K562 (cell line): ENCODE data around the gene MICU1. TPM values are rescaled to one million over a fixed set of nuclear protein-coding genes. Genes with fewer than 3 reads are reported as not detected.

ENCODE experiments used
- ESRRA ChIP-seq: fragments of 450-650 bp; IDR thresholded peaks from 2 replicates; pipeline ENCODE4 v1.6.1; 2014; ENCODE audit warnings: low read depth, mild to moderate bottlenecking, moderate library complexity, borderline replicate concordance
- GATA2 ChIP-seq: sonication (generic); formaldehyde crosslinking; IDR thresholded peaks from 2 replicates; pipeline ENCODE4 v1.4.0; 2020; ENCODE audit warnings: mild to moderate bottlenecking, missing genetic modification reagents
- MYNN ChIP-seq, 2 experiments: sonication (generic); formaldehyde crosslinking in 1 of 2; IDR thresholded peaks; 2 replicates each; pipeline versions ENCODE4 v1.5.0 to v1.6.1; 2016 to 2020; ENCODE audit warnings: antibody characterized with exemption in 1 of 2, missing genetic modification reagents in 1 of 2
- NR1H2 ChIP-seq: sonication (generic); formaldehyde crosslinking; IDR thresholded peaks from 2 replicates; pipeline ENCODE4 v1.4.0; 2020; ENCODE audit warnings: mild to moderate bottlenecking, missing genetic modification reagents
- POU5F1 ChIP-seq: fragments of 150-350 bp; IDR thresholded peaks from 2 replicates; pipeline ENCODE4 v1.6.1; 2014; ENCODE audit warnings: borderline replicate concordance, low read length, low read depth, mild to moderate bottlenecking; ENCODE audit not compliant: partially characterized antibody
- PYGO2 ChIP-seq: fragments of 450-650 bp; IDR thresholded peaks from 2 replicates; pipeline ENCODE4 v1.6.1; 2016; ENCODE audit warnings: mild to moderate bottlenecking, missing genetic modification characterization, moderate library complexity, missing compliant biosample characterization
- SMAD1 ChIP-seq: fragments of 150-350 bp; IDR thresholded peaks from 2 replicates; pipeline ENCODE4 v1.6.1; 2014; ENCODE audit warnings: low read length, low read depth; ENCODE audit not compliant: partially characterized antibody
- SRSF3 ChIP-seq: fragments of 200-400 bp; formaldehyde crosslinking; IDR thresholded peaks from 2 replicates; pipeline ENCODE4 v1.6.1; 2016; ENCODE audit warnings: mild to moderate bottlenecking, low read length, moderate library complexity; ENCODE audit not compliant: insufficient read depth
- WHSC1 ChIP-seq: IDR thresholded peaks from one replicate; pipeline ENCODE4 v1.6.1; 2012; ENCODE audit warnings: low read length, control low read depth, inconsistent platforms
- ZFPM2 ChIP-seq: fragments of 250-450 bp; sonication (Bioruptor Pico); IDR thresholded peaks from 2 replicates; pipeline ENCODE4 v1.5.1; 2022; ENCODE audit warnings: mild to moderate bottlenecking
- ZNF586 ChIP-seq: fragments of 450-650 bp; formaldehyde crosslinking; conservative IDR thresholded peaks from 2 replicates; pipeline ENCODE4 v1.4.0; 2020; ENCODE audit warnings: mild to moderate bottlenecking, moderate library complexity
- polyA plus RNA-seq, 8 experiments: library from polyadenylated mRNA; depleted of rRNA in 4 of 8; stranded (reverse) in 5 of 8; unstranded in 3 of 8; fragments of >200 nt; fragmentation: Nextera tagmentation in 2 of 8; fragmentation: Illumina TruSeq in 1 of 8; extraction: Ambion mirVana in 2 of 8; extraction: Trizol in 1 of 8; gene quantifications; 2 replicates each; pipeline versions ENCODE4 v1.2.1 to v1.2.3, GENCODE V29; 2011 to 2014; ENCODE audit warnings: inconsistent platforms in 1 of 8, missing spikeins in 1 of 8
- total RNA-seq, 7 experiments: library from RNA; depleted of rRNA in 6 of 7; stranded (reverse); fragments of >200 nt in 6 of 7; fragmentation: Illumina TruSeq in 2 of 7; extraction: Trizol in 2 of 7; gene quantifications; 2 replicates each; pipeline versions ENCODE4 v1.2.1 to v1.2.3, GENCODE V29; 2011 to 2021; ENCODE audit warnings: low replicate concordance in 1 of 7
- TF ChIP-seq, protein P1 (sequence below), 2 experiments: fragments of 450-650 bp; IDR thresholded peaks; 2 replicates each; pipeline ENCODE4 v1.6.1; 2016; ENCODE audit warnings: mild to moderate bottlenecking in 2 of 2, borderline replicate concordance in 1 of 2, low read depth in 1 of 2, moderate library complexity in 1 of 2
- TF ChIP-seq, protein P2 (sequence below): IDR thresholded peaks from 2 replicates; pipeline ENCODE4 v1.6.1; 2011; ENCODE audit warnings: borderline replicate concordance, low read depth, mild to moderate bottlenecking, moderate library complexity, low read length; ENCODE audit not compliant: insufficient read depth, poor library complexity, severe bottlenecking
- TF ChIP-seq, protein P3 (sequence below): IDR thresholded peaks from 2 replicates; pipeline ENCODE4 v1.6.1; 2012; ENCODE audit warnings: low read depth, low read length, improper control_type of control experiment, borderline replicate concordance

The MICU1 gene
- total and polyA plus RNA-seq, 9 of the 15 experiments (the other 6 are each of a cell fraction or from before 2014, with no cell fraction given), result 29.3 to 76.8 (median 48.4) TPM

DNA sequence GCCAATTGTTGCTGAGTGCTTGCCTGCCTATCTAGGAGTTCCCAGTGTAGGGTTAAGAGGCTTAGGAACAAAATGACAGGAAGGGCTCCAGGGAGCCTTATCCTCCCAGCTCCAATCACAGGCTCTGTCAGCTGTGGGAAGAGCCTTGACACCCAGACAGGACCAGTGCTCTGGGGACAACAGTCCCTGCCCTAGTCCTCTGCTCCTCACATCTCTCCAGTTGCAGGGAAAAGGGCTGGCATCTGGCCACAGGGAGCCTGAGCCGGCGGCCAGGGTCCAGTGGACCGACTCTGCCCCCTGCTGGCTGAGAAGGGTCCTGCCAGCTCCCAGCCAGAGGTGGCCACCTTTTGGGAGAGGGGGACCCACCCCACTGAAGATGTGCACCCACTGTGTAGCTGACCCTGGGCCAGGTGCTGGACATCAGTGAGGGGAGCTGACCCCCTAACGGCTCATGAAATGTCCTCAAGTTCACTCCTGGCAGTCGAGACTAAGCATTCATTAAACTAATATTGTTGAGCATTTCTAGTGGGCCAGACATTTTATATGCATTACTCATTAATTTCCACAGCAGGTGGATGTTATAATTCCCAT is 288.7 kb downstream of the MICU1 start (continued):
- TF ChIP-seq, protein P1, sequence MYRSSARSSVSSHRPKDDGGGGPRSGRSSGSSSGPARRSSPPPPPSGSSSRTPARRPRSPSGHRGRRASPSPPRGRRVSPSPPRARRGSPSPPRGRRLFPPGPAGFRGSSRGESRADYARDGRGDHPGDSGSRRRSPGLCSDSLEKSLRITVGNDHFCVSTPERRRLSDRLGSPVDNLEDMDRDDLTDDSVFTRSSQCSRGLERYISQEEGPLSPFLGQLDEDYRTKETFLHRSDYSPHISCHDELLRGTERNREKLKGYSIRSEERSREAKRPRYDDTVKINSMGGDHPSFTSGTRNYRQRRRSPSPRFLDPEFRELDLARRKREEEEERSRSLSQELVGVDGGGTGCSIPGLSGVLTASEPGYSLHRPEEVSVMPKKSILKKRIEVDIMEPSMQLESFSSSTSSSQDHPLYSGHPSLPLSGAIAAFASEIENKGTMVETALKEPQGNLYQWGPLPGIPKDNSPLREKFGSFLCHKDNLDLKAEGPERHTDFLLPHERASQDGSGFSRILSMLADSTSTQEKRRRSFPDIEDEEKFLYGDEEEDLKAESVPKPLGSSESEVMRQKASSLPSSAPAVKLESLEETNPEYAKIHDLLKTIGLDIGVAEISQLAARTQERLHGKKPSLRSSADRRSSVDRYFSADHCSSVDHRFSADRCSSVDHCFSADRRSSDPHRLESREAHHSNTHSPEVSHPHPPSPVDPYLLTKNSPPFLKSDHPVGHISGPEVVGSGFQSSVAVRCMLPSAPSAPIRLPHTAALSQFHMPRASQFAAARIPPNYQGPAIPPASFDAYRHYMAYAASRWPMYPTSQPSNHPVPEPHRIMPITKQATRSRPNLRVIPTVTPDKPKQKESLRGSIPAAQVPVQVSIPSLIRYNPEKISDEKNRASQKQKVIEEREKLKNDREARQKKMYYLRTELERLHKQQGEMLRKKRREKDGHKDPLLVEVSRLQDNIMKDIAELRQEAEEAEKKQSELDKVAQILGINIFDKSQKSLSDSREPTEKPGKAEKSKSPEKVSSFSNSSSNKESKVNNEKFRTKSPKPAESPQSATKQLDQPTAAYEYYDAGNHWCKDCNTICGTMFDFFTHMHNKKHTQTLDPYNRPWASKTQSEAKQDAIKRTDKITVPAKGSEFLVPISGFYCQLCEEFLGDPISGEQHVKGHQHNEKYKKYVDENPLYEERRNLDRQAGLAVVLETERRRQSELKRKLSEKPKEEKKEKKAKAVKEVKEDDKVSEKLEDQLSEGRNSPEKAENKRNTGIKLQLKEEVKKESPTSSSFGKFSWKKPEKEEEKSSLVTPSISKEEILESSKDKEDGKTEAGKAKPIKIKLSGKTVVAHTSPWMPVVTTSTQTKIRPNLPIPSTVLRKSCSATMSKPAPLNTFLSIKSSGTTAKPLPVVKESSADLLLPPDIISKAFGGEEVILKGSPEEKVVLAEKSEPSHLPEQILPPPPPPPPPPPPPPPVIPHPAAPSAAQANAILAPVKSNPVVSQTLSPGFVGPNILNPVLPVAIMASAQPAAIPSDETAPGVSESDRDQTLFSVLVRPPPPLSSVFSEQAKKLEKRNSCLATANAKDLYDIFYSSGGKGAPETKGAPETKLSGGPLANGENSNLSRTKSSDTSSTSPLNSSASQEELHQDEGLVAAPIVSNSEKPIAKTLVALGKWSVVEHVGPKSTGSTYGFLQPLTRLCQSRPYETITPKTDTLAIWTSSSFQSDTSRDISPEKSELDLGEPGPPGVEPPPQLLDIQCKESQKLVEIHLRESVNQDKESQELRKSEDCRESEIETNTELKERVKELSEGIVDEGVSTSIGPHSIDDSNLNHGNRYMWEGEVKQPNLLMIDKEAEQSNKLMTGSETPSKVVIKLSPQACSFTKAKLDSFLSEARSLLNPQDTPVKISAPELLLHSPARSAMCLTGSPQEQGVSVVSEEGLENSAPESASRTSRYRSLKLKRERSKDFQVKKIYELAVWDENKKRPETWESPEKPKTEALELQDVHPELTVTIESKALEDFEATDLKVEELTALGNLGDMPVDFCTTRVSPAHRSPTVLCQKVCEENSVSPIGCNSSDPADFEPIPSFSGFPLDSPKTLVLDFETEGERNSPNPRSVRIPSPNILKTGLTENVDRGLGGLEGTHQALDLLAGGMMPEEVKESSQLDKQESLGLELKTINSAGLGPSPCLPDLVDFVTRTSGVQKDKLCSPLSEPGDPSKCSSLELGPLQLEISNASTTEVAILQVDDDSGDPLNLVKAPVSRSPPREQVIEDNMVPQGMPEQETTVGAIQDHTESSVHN (IDR thresholded peaks at IDR 0.05; ENCODE audit: borderline replicate concordance in 1 of 2, low read depth in 1 of 2), result no peak
- TF ChIP-seq MYNN (IDR thresholded peaks at IDR 0.05) (0 out of 2 replicates have a peak, but pooled peaks have one; percentile 40), MYNN (CRISPR knock-in tag; IDR thresholded peaks at IDR 0.05) (no peak), ESRRA (peak; percentile 43; the same call in 1 of the 2 replicates), GATA2 (CRISPR knock-in tag) (no peak), ZFPM2 (CRISPR knock-in tag) (no peak), NR1H2 (CRISPR knock-in tag) (no peak), POU5F1 (no peak), SMAD1 (no peak), WHSC1 (no peak), ZNF586 (no peak), SRSF3 (no peak), PYGO2 (tag) (no peak)
- TF ChIP-seq, protein P2, sequence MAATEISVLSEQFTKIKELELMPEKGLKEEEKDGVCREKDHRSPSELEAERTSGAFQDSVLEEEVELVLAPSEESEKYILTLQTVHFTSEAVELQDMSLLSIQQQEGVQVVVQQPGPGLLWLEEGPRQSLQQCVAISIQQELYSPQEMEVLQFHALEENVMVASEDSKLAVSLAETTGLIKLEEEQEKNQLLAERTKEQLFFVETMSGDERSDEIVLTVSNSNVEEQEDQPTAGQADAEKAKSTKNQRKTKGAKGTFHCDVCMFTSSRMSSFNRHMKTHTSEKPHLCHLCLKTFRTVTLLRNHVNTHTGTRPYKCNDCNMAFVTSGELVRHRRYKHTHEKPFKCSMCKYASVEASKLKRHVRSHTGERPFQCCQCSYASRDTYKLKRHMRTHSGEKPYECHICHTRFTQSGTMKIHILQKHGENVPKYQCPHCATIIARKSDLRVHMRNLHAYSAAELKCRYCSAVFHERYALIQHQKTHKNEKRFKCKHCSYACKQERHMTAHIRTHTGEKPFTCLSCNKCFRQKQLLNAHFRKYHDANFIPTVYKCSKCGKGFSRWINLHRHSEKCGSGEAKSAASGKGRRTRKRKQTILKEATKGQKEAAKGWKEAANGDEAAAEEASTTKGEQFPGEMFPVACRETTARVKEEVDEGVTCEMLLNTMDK, result peak; percentile 90
- TF ChIP-seq, protein P3, sequence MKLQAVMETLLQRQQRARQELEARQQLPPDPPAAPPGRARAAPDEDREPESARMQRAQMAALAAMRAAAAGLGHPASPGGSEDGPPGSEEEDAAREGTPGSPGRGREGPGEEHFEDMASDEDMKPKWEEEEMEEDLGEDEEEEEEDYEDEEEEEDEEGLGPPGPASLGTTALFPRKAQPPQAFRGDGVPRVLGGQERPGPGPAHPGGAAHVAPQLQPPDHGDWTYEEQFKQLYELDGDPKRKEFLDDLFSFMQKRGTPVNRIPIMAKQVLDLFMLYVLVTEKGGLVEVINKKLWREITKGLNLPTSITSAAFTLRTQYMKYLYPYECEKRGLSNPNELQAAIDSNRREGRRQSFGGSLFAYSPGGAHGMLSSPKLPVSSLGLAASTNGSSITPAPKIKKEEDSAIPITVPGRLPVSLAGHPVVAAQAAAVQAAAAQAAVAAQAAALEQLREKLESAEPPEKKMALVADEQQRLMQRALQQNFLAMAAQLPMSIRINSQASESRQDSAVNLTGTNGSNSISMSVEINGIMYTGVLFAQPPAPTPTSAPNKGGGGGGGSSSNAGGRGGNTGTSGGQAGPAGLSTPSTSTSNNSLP, result no peak
